Body of pancreas (tissue), 4 donors: ENCODE data around the gene FOXP1.

ENCODE experiments used
- CTCF ChIP-seq, 7 experiments: fragments of 450-650 bp in 4 of 7; fragments of 200-600 bp in 3 of 7; sonication (generic) in 3 of 7; IDR thresholded peaks; one replicate each; pipeline ENCODE4 v1.5.1; 2016 to 2019; ENCODE audit warnings: antibody characterized with exemption in 7 of 7
- POLR2A ChIP-seq, 3 donors: fragments of 450-650 bp; IDR thresholded peaks; one replicate each; pipeline ENCODE4 v1.6.1; 2016; ENCODE audit warnings: antibody characterized with exemption in 3 of 3, mild to moderate bottlenecking in 2 of 3

DNA sequence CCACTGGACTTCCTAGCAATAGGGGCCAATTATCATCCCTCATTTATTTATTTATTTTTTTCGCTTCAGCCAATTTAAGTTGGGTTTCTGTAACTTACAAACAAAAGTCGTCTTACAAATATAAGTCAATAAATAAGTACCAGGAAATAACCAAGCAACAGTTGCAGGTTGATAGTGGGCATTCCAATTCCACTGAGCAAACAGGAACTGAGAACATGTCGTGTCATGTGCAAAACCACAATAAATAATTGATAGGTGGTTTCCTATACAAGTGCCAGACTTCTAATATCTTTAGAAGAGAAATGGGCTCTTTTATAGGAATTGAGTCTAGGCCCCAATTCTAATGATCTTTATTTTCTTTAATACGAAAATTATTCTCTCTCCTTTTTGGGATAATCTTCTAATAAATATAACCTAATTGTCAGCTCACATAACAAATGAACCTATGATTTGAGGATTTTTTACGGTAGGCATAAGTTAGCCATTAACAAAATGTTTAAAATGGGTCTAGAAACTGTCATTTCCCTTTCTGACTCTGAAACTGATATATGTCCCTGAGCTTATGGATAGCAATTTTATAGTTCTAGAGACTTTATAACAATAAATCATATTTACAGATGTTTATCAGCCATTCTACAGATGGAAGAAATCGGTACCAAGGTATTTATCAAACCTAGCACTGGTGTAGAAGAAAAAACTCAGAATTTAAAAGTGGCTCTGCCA lies 571.8 kb downstream of the FOXP1 start:
- no peak for TF ChIP-seq POLR2A (IDR thresholded peaks at IDR 0.05)
- no peak for TF ChIP-seq CTCF (IDR thresholded peaks at IDR 0.05)
